ENCODE measurements around the gene PRKAR1A.
"Not testable (repeated sequence)": the region's sequence is repeated elsewhere in the genome, so short reads cannot be mapped to it uniquely, and the experiment has no call there.

The PRKAR1A gene

DNA sequence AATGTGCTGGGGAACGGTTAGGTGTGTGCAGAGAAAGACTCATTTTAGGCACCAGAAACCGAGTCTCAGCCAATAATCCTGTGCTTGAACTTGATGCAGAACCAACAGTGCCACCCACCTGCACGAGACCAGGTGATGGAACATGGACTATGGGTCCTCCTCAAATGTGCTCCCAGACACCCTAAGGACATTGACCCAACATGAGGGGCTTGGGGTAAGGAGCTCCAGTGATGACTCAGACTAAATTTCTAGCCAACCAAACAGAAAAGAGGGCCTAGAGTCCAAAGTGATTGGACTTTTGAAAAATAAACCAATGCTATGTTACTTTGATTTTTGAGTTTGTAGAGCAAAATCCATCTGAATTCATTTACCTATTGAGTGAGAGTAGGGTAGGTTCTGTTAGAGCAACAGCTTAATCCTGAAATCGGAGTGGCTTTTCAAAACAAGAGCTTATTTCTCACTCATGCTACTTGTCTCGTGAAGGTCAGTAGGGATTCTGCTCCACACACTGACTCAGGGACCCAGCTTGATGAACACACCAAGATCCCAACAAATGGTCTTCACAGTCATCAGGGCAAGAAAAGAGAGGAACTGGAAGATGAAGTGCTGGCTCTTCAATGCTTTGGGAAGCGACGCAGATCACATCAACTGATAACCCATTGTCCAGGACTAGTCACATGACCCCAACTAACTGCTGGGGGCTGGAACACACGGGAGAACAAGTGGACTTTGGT is 67.1 kb downstream of the PRKAR1A start:
- no peak for DNase-seq (ENCODE audit: low read depth in 2 of 2)

DNA sequence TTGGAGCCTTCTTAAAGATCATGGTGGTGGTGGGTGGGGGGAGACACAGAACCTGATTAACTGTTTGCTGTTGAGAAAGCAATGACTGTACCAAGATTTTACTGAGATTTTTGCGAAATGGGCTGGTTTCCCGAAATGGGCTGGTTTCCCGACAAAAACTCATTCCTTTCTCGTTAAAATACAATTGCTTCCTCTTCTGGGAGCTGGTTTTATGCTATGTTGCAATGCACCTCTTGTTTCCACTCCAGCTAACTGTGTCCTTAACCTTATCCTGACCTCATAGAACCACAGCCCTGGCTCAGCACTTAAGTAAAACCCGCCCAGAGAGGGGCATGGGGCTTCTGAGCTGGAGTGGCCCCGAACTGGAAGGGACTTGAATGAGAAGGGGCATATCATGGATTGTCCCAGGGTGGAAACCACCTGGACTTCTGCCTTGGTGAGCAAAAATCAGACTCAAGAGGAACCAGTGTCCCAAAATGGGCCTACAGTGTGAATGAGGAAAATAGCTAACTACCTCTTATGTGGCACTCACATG is 68.1 kb downstream of the PRKAR1A start:
- DNase-seq (ENCODE audit: low read depth in 2 of 2) = no peak

DNA sequence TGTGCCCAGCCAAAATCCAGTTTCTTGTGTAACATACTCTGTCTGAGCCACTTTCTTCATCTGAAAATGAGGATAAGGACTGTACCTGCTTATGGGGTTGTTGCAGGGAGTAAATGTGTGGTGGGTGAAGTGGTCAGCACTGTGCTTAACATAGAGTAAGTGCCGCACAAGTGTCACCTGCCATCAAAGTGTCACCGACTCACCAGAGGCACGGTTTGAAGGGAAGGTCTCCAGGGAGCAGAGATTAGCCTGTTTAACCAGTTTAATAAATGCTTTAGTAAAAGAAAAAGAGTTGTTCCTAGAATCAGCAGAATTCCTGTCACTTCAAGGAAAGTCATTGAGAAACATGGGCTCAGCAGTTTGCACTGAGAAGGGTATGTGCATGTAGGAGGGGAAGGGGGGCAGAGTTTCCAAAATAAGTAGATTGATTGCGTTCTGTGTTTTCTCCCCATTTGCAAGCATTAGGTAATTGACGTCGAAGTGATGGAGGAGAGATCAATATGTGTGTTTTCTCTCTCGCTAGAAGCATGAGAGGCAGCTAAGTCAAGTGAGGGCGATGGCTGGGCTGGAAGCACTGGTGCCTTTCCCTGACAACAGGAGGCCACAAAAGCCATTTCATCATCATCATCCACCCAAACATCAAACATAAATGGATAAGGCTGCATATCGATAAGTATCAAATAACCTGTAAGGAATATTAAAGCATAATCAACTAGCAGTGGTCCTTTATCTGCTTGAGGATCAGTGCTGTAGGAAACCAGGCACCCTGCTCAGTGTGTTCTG is 69.8 kb downstream of the PRKAR1A start:
- DNase-seq (ENCODE audit: low read depth in 2 of 2) = no peak

DNA sequence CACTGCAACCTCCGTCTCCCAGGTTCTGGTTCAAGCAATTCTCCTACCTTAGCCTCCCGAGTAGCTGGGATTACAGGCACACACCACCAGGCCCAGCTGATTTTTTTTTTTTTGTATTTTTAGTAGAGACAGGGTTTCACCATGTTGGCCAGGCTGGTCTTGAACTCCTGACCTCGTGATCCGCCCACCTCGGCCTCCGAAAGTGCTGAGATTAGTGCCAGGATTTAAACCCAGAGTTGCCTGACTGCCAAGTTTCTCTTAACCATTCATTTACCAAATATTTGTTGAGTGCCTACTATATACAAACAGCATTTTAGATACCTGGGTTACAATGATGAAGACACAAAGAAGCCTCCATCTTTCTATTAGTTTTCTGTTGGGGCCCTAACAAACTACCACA is 70.6 kb downstream of the PRKAR1A start:
- DNase-seq (ENCODE audit: low read depth in 2 of 2) = not testable (repeated sequence)

DNA sequence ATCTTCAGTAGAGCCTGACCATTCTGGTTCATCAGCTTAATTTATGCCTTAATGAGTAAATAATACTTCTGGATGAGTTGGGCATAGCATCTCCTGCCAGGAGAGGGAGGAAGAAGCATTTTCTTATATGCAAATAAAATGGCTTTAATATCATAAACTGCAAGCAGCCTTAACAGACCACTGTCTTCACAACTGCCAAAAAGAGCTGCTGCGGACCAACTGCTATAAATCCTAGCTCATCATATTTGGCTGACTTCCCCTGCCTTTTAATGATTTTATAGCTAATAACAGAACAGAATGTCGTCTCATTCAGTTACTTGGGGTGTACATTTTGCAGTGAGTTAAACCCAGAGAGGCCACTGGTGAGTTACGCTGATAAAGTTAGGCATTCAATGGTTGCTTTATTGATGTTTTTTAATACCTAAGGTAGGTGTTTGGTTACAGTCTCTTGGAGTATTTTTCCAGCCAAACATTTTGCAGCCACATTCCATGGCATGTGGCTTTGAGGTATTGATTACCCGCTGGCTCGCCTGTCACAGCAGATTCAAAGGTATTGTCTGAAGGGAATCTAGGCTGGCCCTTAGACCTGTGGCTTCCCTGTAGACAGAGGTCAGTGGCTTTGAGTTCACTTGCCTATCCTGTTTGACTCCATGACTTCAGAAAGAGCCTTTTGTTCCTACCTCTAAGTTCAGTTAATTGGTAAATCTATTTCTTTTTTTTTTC is 72.5 kb downstream of the PRKAR1A start:
- DNase-seq (ENCODE audit: low read depth in 2 of 2) = no peak

DNA sequence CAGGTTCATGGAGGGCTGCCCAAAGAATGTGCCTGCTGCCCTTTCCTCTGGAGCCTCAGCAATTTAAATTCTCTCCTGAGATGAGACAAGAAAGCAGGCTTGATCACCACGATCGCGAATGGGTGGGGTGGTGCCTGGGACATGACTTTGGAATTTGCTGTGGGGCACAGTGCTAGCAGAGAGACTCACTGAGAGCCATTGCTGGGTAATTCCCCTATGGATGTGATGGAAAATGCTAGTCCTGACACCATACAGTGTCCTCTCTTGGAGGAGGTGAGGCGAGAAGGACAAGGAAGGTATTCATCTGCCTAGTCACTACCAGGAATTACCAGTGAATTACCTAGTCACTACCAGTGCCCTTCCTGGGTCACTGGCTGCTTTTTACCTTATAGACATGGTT is 73.4 kb downstream of the PRKAR1A start:
- DNase-seq (ENCODE audit: low read depth in 2 of 2) = no peak

DNA sequence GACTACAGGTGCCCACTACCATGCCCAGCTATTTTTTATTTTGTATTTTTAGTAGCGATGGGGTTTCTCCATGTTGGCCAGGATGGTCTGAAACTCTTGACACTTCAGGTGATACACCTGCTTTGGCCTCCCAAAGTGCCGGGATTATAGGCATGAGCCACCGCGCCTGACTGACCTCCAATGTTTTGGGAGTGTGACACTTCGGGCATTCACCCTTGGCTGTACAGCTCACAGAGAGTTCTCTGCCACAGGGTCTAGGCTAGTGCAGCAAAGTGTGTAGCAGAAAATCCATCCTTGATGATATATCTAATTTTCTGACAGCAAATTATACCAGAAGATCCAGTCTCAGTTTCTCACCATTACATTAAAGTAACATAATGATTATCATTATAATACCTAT is 74.8 kb downstream of the PRKAR1A start:
- no peak for DNase-seq (ENCODE audit: low read depth in 2 of 2)

DNA sequence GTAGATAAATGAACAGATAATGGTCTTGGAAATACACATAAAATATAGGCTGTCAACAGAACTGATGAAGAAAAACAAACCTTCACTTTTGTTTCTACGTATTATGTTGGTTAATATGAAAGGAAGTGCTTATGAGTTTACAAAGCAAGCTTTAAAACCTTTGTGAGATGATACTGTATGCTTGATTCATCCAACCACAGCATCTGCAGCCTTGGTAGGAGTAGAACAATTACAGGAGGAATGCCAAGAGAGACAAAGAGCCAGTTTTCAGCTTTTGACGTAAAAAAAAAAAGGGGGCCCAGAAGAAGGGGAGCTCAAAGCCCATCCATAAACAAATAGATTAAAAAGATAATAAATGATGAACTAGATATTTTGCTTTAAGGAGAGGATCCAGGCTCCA is 75.6 kb downstream of the PRKAR1A start:
- DNase-seq (ENCODE audit: low read depth in 2 of 2) = no peak

DNA sequence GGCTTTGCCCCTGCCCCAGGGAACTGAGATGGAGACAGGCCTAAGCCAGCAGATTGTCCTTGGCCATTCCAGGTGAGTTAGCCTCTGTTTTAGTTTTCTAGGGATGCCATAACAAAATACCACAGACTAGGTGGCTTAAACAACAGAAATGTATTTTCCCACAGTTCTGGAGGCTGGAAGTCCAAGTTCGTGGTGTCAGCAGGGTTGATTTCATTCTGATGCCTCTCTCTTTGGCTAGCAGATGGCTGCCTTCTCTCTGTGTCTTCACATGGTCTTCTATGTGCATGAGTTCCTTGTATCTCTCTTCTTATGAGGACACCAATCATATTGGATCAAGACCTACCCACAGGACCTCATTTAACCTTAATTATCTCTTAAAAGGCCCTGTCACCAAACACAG is 76.1 kb downstream of the PRKAR1A start:
- no peak for DNase-seq (ENCODE audit: low read depth in 2 of 2)

DNA sequence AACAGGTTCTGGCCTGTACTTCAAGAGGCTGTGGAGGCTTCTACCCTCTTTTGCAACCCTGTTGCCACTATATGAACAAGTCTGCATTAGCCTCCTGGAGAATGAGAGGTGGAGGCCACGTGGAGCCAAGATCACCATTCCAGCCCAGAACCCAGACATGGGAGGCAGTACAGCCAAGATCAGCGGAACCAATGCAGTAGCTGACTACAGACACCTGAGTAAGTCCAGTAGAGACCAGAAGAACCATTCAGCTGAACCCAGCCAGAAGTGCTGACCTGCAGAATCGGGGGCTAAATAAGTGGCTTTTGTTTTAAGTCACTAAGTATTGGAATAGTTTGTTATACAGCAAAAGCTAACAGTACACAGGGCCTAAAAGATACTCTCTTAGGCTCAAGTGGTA is 76.9 kb downstream of the PRKAR1A start:
- DNase-seq (ENCODE audit: low read depth in 2 of 2) = no peak

DNA sequence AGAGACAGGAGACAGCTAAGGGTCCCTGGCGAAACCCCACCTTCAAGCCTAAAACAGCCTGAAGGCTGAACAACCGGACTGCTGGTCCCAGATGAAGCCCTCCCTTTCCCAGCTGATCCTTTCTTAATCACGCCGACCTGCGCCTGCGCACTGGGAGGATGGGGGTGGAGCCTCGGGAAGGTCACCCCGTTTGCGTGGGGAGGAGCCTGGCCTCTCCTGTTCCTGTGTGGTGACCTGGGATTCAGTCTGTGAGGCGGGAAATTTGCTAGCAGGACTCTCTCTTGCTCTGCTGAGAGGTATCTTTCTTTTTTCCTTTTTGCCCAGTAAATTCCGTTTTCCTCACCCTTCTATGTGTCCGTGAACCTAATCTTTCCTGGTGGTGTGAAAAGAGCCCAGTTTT is 79.4 kb downstream of the PRKAR1A start:
- no peak for DNase-seq (ENCODE audit: low read depth in 2 of 2)

DNA sequence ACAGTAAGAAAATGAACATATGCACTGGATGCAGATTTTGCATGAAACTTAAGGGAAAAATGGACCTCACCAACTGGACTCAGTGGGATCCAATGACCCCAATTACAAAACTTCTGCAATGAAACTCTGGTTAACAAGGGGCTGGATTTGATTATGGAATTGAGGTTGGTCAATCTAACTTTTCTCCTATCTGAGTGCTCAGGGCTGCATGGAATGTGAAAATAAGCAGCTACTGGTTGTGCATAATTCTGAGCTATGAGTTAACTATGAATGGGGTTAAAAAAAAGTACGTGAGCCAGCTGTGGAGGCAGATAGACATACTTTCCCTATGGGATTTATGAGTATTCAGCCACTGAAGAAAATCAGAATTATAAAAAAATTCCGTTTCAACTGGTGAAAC is 79.8 kb downstream of the PRKAR1A start:
- DNase-seq (ENCODE audit: low read depth in 2 of 2) = no peak

DNA sequence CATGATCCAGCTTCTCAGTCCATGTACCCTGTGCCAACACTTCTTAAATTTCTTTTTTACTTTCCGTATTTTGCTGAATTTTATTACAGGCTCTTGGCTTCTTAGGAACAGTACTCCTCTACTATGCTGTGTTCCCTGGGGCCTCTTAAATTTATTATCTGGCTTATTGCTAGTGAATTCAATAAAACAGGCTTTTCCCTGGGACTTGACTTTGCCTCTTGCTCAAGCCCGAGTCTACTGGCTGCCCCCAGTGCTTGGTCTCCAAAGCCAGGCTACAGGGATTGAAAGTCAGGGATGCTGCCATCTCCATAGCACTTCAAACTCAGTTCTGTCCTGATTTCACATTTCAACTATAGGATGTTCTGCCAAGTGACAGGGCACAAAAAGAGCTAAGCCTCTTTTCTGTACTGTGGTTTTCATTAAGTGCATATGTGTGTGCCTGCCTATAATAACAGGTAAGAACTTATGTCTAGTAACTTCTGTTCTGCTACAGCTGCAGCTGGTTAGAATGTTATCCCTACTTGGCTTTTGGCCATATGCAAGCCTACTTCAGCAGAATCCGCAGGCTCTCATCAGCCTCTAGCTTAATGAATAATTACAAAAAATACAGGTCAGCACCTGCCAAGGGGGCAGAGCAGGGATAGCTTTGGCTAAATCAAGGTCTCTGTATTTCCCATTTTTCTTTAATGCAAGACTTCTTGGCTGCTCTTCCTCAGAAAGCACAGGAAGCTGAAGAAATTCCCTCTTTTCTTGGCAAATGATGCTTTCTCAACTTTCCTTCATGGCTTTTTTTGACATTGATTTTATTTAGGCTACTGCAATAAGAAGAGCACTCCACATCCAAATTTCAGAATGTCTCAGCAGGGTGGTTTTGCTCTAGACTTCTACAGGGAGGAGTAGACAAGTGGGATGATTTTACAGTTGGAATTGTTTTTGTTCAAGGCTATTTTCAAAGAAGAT is 80.7 kb downstream of the PRKAR1A start:
- no peak for DNase-seq (ENCODE audit: low read depth in 2 of 2)

DNA sequence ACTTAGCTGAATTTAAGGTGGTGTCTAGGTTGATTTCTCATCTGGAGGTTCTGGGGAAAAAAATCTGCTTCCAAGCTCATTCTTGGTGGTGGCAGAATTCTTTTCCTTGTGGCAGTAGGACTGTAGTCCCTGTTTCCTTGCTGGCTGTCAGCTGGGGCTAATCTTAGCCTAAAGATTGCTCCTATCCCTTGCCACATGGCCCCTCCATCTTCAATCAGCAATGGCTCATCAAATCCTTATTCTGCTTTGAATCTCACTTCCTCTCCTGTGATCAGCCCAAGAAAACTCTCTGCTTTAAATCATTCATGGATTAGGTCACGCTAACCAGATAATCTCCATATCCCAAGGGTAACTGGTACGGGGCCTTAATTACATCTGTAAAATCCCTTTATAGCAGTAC is 82.3 kb downstream of the PRKAR1A start:
- DNase-seq (ENCODE audit: low read depth in 2 of 2) = no peak

DNA sequence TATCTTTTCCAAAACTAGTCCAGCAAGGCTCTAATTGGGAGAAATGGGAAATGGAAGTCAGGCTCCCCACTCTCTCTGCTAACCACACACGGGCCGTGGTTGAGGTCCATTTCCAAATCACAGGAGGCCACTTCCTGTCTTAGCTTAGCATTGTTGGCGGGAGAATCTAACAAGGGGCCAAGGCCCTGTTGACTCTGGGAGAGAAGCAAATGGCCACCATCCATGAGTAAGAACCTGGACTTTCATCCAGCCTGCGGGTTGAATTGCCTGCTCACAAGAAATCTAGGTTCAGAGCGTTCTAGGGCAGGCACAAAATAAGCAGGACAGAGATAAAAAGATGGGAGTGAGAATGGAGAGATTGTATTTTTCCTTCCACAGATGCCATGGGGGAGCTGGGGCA is 83.3 kb downstream of the PRKAR1A start:
- DNase-seq (ENCODE audit: low read depth in 2 of 2) = no peak

DNA sequence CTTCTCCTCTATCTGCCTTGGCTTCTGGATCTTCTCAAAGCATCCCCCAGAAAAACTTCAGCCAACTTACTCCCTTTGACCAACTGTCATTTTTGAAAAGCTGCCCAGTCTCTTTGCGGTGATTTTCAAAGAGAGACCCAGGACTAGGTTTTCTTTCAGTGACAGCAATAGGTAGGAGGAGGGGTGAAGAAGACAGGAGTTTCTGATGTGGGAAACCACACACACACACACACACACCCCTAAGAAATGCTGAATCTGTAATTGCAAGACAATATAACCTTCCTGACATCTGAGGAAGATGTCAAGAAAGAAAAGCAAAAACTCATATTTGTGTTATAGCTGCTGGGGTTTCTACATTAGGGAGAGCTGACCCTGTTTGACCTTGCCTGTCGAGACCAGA is 83.8 kb downstream of the PRKAR1A start:
- no peak for DNase-seq (ENCODE audit: low read depth in 2 of 2)

DNA sequence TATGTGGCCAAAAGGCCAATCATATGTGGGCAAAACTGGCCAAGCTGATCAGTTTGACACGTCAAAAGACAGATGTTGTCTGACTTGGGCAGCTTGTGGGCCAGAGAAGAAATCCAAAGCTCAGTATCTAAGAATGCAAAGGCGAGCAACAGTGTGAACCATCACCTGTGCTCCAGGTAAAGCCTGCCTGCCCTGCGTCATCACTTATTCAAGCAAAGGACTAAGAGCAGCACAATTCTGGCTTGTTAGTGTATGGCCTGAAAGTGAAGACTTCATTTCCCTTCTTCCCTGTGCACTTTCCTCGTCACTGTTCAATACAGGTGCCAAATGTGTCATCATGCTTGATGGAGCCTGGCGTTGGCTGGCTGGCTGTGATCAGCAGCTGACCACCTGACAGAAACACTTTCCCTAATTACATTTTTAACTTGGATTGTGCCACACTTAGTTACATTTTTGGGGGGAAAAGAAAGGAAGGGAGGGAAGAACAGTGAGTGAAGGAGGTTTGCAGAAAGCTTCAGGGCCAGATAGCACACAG is 84.2 kb downstream of the PRKAR1A start:
- no peak for DNase-seq (ENCODE audit: low read depth in 2 of 2)

DNA sequence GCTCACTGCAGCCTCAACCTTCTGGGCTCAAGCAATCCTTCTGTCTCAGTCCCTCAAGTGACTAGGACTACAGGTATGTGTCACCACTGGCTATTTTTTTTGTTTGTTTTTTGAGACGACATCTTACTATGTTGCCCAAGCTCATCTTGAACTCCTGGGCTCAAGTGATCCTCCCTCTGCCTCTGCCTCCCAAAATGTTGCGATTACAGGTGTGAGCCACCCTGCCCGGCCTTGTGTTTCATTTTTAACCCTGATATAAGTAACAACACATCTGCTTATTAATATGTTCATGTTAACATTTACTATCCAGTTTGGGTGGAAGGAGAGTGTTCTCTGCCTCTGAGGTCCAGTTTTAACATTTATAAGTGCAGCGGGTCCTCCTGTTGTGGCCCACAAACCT is 85.8 kb downstream of the PRKAR1A start:
- DNase-seq (ENCODE audit: low read depth in 2 of 2) = no peak

DNA sequence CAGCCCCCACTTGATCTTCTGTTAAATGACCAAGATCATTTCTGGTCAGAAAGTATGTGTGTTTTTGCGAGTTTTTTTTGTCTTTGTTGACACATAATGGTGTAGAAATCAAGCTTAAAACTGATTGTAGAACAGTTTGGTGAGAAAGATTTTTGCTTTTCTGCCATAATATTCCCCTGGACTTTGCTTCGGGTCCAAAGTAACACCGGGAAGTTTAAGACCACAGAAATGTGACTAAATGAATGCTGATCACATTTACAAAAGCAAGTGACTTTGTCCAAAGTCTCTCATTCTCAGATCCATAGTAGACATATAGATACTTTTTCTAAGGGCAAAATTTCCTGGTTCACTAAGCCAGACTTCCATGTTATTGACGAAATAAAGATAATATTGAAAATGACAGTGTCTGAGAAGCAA is 86.3 kb downstream of the PRKAR1A start:
- no peak for DNase-seq (ENCODE audit: low read depth in 2 of 2)

DNA sequence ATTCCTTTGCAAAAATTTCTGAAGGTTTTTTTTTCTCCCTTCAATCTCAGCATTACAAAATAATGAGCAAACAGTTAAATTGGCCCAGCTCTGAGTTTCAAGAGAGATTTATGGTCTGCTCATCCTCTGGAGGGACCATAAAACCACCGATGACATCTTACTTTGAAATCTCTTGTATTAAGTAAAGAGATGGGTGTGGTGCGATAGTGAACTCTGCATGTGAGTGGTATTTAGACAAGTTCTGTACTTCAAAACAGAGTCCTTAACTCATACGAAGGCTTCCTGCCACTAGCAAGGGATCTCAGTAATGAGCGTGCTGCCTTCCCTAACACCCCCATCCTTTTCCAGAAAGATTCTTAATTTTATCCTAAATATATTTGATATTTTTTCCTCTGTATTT is 86.9 kb downstream of the PRKAR1A start:
- no peak for DNase-seq (ENCODE audit: low read depth in 2 of 2)

DNA sequence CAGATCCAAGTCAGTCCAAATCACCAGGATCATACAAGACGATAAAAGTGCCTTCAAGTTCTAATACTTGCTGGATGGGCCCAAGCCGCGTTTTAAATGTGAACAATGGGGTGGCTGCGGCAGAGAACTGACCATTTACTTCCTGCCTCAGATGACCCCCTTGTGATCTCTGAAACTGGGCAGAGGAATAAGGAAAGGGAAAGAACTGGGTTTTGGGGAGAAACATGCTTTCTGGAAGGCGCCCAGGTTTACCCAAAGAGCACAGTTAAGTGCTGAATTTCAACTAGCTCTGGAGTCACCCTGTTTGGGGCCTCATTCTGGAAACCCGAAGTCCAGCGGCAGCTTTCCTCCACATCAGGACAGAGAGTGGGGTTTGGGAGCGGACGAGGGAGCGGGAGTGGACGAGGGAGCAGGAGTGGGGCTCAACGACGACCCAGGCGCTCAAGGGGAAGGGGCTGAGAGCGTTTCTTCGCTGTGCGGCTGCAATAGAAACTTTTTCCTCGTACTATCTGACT is 87.4 kb downstream of the PRKAR1A start:
- no peak for DNase-seq (ENCODE audit: low read depth in 2 of 2)

Data from stimulated activated CD4-positive, alpha-beta T cell treated with anti-CD3 and anti-CD28 coated beads, Interleukin-4, amount 100 ng/mL, for 48 hours (primary cell).